A673 (cell line): ENCODE results near the gene PPM1E. TPM values are rescaled to one million over a fixed set of nuclear protein-coding genes. Genes with fewer than 3 reads are reported as not detected.
A peak's percentile ranks its signal among the peaks of the same experiment; 100 is the strongest.

Experiments
- BruUV-seq: library from RNA; stranded (reverse); fragments of 400-500 nt; replicated peaks from 2 replicates; lab custom pipeline; 2021; lab: Mats Ljungman, UMichigan
- CTCF ChIA-PET: fragments of 300-600 bp; sonication (Branson Sonifier 250); formaldehyde crosslinking; loops from one replicate; lab custom pipeline; 2022; ENCODE audit warnings: antibody characterized with exemption; lab: Charles Lee
- POLR2A ChIA-PET: fragments of 300-600 bp; sonication (Branson Sonifier 250); formaldehyde crosslinking; loops from one replicate; lab custom pipeline; 2022; ENCODE audit warnings: antibody characterized with exemption; ENCODE audit not compliant: low non-redundant PET; lab: Charles Lee
- DNase-seq: peaks from one replicate; pipeline ENCODE4 v3.0.0-alpha.2; 2015; ENCODE audit warnings: low spot score
- H3K27ac ChIP-seq: fragments of 200-600 bp; sonication (generic); 2 replicates; pipeline ENCODE4 v1.5.1; 2016; ENCODE audit warnings: mixed run types, low read depth, mild to moderate bottlenecking, mixed read lengths, antibody characterized with exemption, low read length; ENCODE audit not compliant: poor library complexity, severe bottlenecking
- H3K27me3 ChIP-seq: fragments of 200-600 bp; sonication (generic); replicated peaks from 2 replicates; pipeline ENCODE4 v1.6.1; 2017; ENCODE audit warnings: mixed run types, low read depth, mild to moderate bottlenecking, mixed read lengths, antibody characterized with exemption, low read length; ENCODE audit not compliant: insufficient read depth, poor library complexity
- H3K36me3 ChIP-seq: fragments of 200-600 bp; sonication (generic); 2 replicates; pipeline ENCODE4 v1.6.1; 2016; ENCODE audit warnings: mixed run types, mild to moderate bottlenecking, mixed read lengths, antibody characterized with exemption, low read length; ENCODE audit not compliant: insufficient read depth, poor library complexity, severe bottlenecking
- H3K4me1 ChIP-seq: fragments of 200-600 bp; sonication (generic); 2 replicates; pipeline ENCODE4 v1.6.1; 2017; ENCODE audit warnings: mixed run types, mild to moderate bottlenecking, mixed read lengths, antibody characterized with exemption, low read length; ENCODE audit not compliant: insufficient read depth, poor library complexity, severe bottlenecking
- H3K4me3 ChIP-seq: fragments of 200-600 bp; sonication (generic); 2 replicates; pipeline ENCODE4 v1.5.1; 2016; ENCODE audit warnings: low read depth, mixed run types, mild to moderate bottlenecking, mixed read lengths, low read length; ENCODE audit not compliant: poor library complexity, severe bottlenecking
- H3K9me3 ChIP-seq: fragments of 200-600 bp; sonication (generic); 2 replicates; pipeline ENCODE4 v1.6.1; 2016; ENCODE audit warnings: mixed run types, low read depth, mild to moderate bottlenecking, mixed read lengths, antibody characterized with exemption, low read length; ENCODE audit not compliant: poor library complexity, severe bottlenecking
- CTCF ChIP-seq: fragments of 300-800, 200-600 bp; sonication (generic); conservative IDR thresholded peaks from 2 replicates; pipeline ENCODE4 v1.5.1; 2017; ENCODE audit warnings: low read depth, mild to moderate bottlenecking, antibody characterized with exemption, low read length, moderate library complexity, mixed read lengths
- EZH2 ChIP-seq: fragments of 200-600 bp; sonication (generic); IDR thresholded peaks from 2 replicates; pipeline ENCODE4 v1.6.1; 2017; ENCODE audit warnings: borderline replicate concordance, low read depth, mild to moderate bottlenecking, mixed read lengths, antibody characterized with exemption, low read length; ENCODE audit not compliant: poor library complexity, severe bottlenecking
- intact Hi-C: fragments of 100-400 bp; cut with micrococcal nuclease; formaldehyde crosslinking; loops from one replicate; pipeline ENCODE4 v1.10.0; 2022; ENCODE audit not compliant: unreplicated experiment
- total RNA-seq: library from RNA; stranded (reverse); gene quantifications from 2 replicates; pipeline ENCODE4 v1.2.3, GENCODE V29; 2021

PPM1E gene
- total RNA-seq, 1 experiment from 2014 or later = 6.0 TPM

GRCh38 chr17:58757162-58757613, 1.5 kb downstream of the PPM1E start:
- no peaks in the 10 kb centered on the region for H3K9me3 ChIP-seq
- no peak overlapping the region for H3K27ac ChIP-seq
- peak overlapping the region; percentile 90 for H3K4me3 ChIP-seq
- ChIA-PET CTCF (no interaction called here), POLR2A (interaction anchor here (0.6 kb wide), 1 partner anchor 453 kb away, joined by 3 read pairs; the partner anchor contains the start of gene SMG8)
- BruUV-seq = TSS peak; percentile 53
- H3K36me3 ChIP-seq = no peaks in the 10 kb centered on the region
- peaks cover 3% of the 10 kb centered on the region for H3K4me1 ChIP-seq
- no peaks in the 10 kb centered on the region for H3K27me3 ChIP-seq
- intact Hi-C loops = no loop called here
- TF ChIP-seq CTCF = no peak
- TF ChIP-seq EZH2 = no peak
- DNase-seq = no peak

- Histone ChIP-seq H3K27me3 (no peaks in the 10 kb centered on the region), H3K36me3 (no peaks in the 10 kb centered on the region), H3K4me3 (no peak overlapping the region), H3K4me1 (peaks cover 3% of the 10 kb centered on the region), H3K27ac (no peak overlapping the region), H3K9me3 (no peaks in the 10 kb centered on the region)
- ChIA-PET CTCF (no interaction called here), POLR2A (no interaction called here)
- DNase-seq = no peak
- BruUV-seq = no TSS peak
- intact Hi-C loops = no loop called here
- no peak for TF ChIP-seq CTCF
Observed at GRCh38 chr17:58758890-58759289, 3.2 kb downstream of the PPM1E start.

- Histone ChIP-seq H3K36me3 (no peaks in the 10 kb centered on the region), H3K27me3 (no peaks in the 10 kb centered on the region), H3K27ac (no peak overlapping the region), H3K4me3 (no peak overlapping the region), H3K4me1 (peaks cover 3% of the 10 kb centered on the region), H3K9me3 (no peaks in the 10 kb centered on the region)
- intact Hi-C loops = no loop called here
- CTCF ChIA-PET = no interaction called here
- DNase-seq = no peak
- no TSS peak for BruUV-seq
- POLR2A ChIA-PET = no interaction called here
- TF ChIP-seq EZH2 = no peak
- TF ChIP-seq CTCF = no peak
Observed at GRCh38 chr17:58759522-58759921, 3.9 kb downstream of the PPM1E start.
